ENCODE results near the gene FBXO48. TPM values are rescaled to one million over a fixed set of nuclear protein-coding genes. Genes with fewer than 3 reads are reported as not detected.

Gene FBXO48
- total RNA-seq, 2 experiments from 2014 or later, result 0.44 to 0.50 TPM

DNA sequence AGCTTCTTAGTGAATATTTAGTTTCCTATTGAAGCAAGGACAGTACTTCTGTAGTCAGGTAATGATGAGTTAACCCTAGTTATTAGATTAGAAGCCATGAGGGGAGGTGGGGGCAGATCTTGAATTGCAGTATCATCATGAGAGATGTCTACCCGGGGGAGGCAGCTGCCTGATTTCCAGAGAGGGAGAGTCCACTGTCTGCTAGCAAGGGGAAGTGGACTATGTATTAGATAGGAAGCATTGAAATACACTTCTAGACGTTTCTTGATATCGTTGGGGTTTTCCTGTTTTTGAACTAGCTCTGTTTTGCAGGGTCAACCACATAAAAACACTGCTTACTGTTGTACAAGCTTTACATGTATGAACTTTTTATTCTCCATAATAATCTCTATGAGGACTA lies 39.1 kb upstream of the FBXO48 start:
- peak overlapping the region; percentile 0 for H3K4me3 Mint-ChIP-seq
- no peaks in the 10 kb centered on the region for H3K9me3 Mint-ChIP-seq
- peak overlapping the region; percentile 6 for H3K27ac Mint-ChIP-seq
- peaks cover 15% of the 10 kb centered on the region for H3K4me1 Mint-ChIP-seq (ENCODE audit: low read depth)
- no peaks in the 10 kb centered on the region for H3K9me3 ChIP-seq (ENCODE audit: control insufficient read depth in 1 of 2, insufficient read depth in 1 of 2, low read length in 2 of 2)
- H3K27me3 ChIP-seq (ENCODE audit: control insufficient read depth in 1 of 2, insufficient read depth in 2 of 2, low read length in 2 of 2), result no peaks in the 10 kb centered on the region
- H3K4me1 ChIP-seq (ENCODE audit: insufficient read depth, low read length), result peaks cover 12% of the 10 kb centered on the region
- no peak overlapping the region for H3K4me3 ChIP-seq (ENCODE audit: low read length)
- H3K36me3 ChIP-seq (ENCODE audit: insufficient read depth, low read length), result no peaks in the 10 kb centered on the region
- no peaks in the 10 kb centered on the region for H3K27me3 Mint-ChIP-seq
- POLR2A ChIA-PET, result interaction anchor here (1.1 kb wide), 1 partner anchor 10 kb away, joined by 8 read pairs; no protein-coding TSS in a partner anchor
- intact Hi-C loops (cut with DNase I, micrococcal nuclease), result no loop called here
- TF ChIP-seq, protein P1, sequence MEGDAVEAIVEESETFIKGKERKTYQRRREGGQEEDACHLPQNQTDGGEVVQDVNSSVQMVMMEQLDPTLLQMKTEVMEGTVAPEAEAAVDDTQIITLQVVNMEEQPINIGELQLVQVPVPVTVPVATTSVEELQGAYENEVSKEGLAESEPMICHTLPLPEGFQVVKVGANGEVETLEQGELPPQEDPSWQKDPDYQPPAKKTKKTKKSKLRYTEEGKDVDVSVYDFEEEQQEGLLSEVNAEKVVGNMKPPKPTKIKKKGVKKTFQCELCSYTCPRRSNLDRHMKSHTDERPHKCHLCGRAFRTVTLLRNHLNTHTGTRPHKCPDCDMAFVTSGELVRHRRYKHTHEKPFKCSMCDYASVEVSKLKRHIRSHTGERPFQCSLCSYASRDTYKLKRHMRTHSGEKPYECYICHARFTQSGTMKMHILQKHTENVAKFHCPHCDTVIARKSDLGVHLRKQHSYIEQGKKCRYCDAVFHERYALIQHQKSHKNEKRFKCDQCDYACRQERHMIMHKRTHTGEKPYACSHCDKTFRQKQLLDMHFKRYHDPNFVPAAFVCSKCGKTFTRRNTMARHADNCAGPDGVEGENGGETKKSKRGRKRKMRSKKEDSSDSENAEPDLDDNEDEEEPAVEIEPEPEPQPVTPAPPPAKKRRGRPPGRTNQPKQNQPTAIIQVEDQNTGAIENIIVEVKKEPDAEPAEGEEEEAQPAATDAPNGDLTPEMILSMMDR (IDR thresholded peaks at IDR 0.05), result no peak
- CTCF ChIA-PET, result interaction anchor here (1.5 to 2.1 kb wide), 2 partner anchors 17 to 18 kb away, joined by 3 to 6 read pairs; no protein-coding TSS in a partner anchor
- peaks cover 11% of the 10 kb centered on the region for H3K36me3 Mint-ChIP-seq (ENCODE audit: low read depth)
- peak in 4 of 14 experiments; percentile 4 to 34 (median 20) for DNase-seq
- H3K27ac ChIP-seq (ENCODE audit: low read depth in 1 of 2, low read length in 2 of 2), result peak overlapping the region in 1 of 2 donors; percentile 40
- ATAC-seq (ENCODE audit: poor library complexity), result peak; percentile 39

DNA sequence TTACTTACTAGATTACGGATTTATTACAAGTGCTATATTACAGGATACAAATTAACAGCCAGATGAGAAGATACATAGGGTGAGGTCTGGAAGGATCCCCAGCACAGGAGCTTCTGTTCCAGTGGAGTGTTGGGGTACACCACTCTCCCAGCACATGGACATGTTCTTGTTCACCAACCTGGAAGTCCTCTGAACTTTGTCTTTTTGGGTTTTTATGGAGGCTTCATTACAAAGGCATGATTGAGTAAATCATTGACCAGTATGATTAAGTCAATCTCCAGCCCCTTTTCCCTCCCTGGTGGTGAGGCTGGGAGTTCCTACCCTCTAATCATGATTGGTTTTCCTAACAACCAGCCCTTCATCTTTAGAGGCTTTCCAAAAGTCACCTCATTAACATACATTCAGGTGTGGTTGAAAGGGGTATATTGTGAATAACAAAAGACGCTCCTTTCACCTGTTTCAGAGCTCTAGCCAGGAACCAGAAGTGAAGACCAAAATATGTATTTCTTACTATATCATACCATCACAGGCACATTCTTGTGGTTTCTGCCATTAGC lies 38.6 kb upstream of the FBXO48 start:
- H3K27me3 Mint-ChIP-seq, result no peaks in the 10 kb centered on the region
- POLR2A ChIA-PET, result interaction anchor here (1.1 kb wide), 1 partner anchor 10 kb away, joined by 8 read pairs; no protein-coding TSS in a partner anchor
- ATAC-seq (ENCODE audit: poor library complexity) (no peak), DNase-seq (no peak)
- H3K36me3 Mint-ChIP-seq (ENCODE audit: low read depth), result peaks cover 11% of the 10 kb centered on the region
- intact Hi-C loops (cut with DNase I, micrococcal nuclease), result no loop called here
- H3K9me3 ChIP-seq (ENCODE audit: control insufficient read depth in 1 of 2, insufficient read depth in 1 of 2, low read length in 2 of 2), result no peaks in the 10 kb centered on the region
- H3K4me1 ChIP-seq (ENCODE audit: insufficient read depth, low read length), result peaks cover 12% of the 10 kb centered on the region
- CTCF ChIA-PET, result interaction anchor here (1.2 to 2.1 kb wide), 3 partner anchors 16 to 42 kb away, joined by 3 to 6 read pairs (median 3); no protein-coding TSS in a partner anchor
- no peaks in the 10 kb centered on the region for H3K27me3 ChIP-seq (ENCODE audit: control insufficient read depth in 1 of 2, insufficient read depth in 2 of 2, low read length in 2 of 2)
- H3K9me3 Mint-ChIP-seq, result no peaks in the 10 kb centered on the region
- peak overlapping the region; percentile 6 for H3K27ac Mint-ChIP-seq
- no peak overlapping the region for H3K4me3 ChIP-seq (ENCODE audit: low read length)
- peaks cover 15% of the 10 kb centered on the region for H3K4me1 Mint-ChIP-seq (ENCODE audit: low read depth)
- H3K4me3 Mint-ChIP-seq, result peak overlapping the region; percentile 0
- TF ChIP-seq, protein P1 (IDR thresholded peaks at IDR 0.05), result no peak
- no peaks in the 10 kb centered on the region for H3K36me3 ChIP-seq (ENCODE audit: insufficient read depth, low read length)
- peak overlapping the region in 1 of 2 donors; percentile 40 for H3K27ac ChIP-seq (ENCODE audit: low read depth in 1 of 2, low read length in 2 of 2)

DNA sequence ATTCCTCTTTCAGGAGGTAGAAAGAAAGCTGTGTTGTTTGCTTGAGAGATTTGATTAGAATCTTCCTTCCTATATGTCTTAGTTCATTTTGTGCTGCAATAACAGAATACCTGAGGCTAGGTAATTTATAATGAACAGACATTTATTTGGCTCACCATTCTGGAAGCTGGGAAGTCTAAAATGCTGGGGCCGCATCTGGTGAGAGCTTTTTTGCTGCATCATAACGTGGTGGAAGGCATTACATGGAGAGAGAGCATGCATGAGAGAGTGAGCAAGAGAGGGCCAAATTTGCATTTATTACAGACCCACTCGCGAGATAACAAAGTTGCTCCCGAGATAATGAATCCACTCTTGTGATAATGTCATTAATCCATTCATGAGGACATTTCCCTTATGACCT lies 34.7 kb upstream of the FBXO48 start:
- DNase-seq (no peak), ATAC-seq (ENCODE audit: poor library complexity) (no peak)
- H3K4me3 Mint-ChIP-seq, result no peak overlapping the region

More for the DNA sequence above, 34.7 kb upstream of the FBXO48 start:
- Histone ChIP-seq H3K27me3 (ENCODE audit: control insufficient read depth in 1 of 2, insufficient read depth in 2 of 2, low read length in 2 of 2) (no peaks in the 10 kb centered on the region), H3K27ac (ENCODE audit: low read depth in 1 of 2, low read length in 2 of 2) (no peak overlapping the region), H3K4me1 (ENCODE audit: insufficient read depth, low read length) (peaks cover 12% of the 10 kb centered on the region), H3K9me3 (ENCODE audit: control insufficient read depth in 1 of 2, insufficient read depth in 1 of 2, low read length in 2 of 2) (no peaks in the 10 kb centered on the region), H3K4me3 (ENCODE audit: low read length) (no peak overlapping the region), H3K36me3 (ENCODE audit: insufficient read depth, low read length) (no peaks in the 10 kb centered on the region)
- Mint-ChIP-seq H3K27me3 (no peaks in the 10 kb centered on the region), H3K4me1 (ENCODE audit: low read depth) (peaks cover 15% of the 10 kb centered on the region), H3K27ac (no peak overlapping the region), H3K9me3 (no peaks in the 10 kb centered on the region), H3K36me3 (ENCODE audit: low read depth) (peaks cover 7% of the 10 kb centered on the region)
- CTCF ChIA-PET, result no interaction called here
- intact Hi-C loops (cut with DNase I, micrococcal nuclease), result no loop called here
- POLR2A ChIA-PET, result no interaction called here
- TF ChIP-seq, protein P1 (IDR thresholded peaks at IDR 0.05), result no peak

Measured in CD4-positive, alpha-beta T cell (primary cell).